HG02642 (cell line): ENCODE measurements around the gene STRADB.

Experiments
- ATAC-seq: cut with Tn5 transposase; IDR thresholded peaks from one replicate; pipeline ENCODE4 v1.9.1; 2021; ENCODE audit warnings: mild to moderate bottlenecking; ENCODE audit not compliant: unreplicated experiment, poor library complexity

STRADB gene

DNA sequence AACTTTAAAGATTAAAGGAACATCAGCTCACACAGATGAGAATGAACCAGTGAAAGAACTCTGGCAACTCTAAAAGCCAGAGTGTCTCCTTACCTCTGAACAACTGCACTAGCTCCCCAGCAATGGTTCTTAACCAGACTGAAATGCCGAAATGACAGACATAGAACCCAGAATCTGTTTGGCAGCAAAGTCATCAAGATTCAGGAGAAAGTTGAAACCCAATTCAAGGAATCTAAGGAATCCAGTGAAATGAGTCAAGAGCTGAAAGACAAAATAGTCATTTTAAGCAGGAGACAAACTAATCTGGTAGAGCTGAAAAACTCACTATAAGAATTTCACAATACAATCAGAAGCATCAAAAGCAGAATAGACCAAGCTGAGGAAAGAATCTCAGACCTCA is 72.0 kb downstream of the STRADB start:
- no peak for ATAC-seq
